Osteoblast (primary cell): Measurements from ENCODE around the gene BUD23. TPM values are rescaled to one million over a fixed set of nuclear protein-coding genes. Genes with fewer than 3 reads are reported as not detected.
A peak's percentile ranks its signal among the peaks of the same experiment; 100 is the strongest.
"Not testable (repeated sequence)": the region's sequence is repeated elsewhere in the genome, so short reads cannot be mapped to it uniquely, and the experiment has no call there.

Source experiments
- DNase-seq: peaks from one replicate; pipeline ENCODE4 v3.0.0; 2011; ENCODE audit warnings: low spot score, mixed read lengths; ENCODE audit not compliant: insufficient read length; ENCODE audit errors: missing footprints
- H2AFZ ChIP-seq: 2 replicates; pipeline ENCODE4 v1.6.0; 2011; ENCODE audit warnings: mild to moderate bottlenecking, low read length
- H3K27ac ChIP-seq: 2 replicates; pipeline ENCODE4 v1.5.1; 2011; ENCODE audit warnings: mild to moderate bottlenecking, low read depth, low read length, moderate library complexity
- H3K27me3 ChIP-seq: 2 replicates; pipeline ENCODE4 v1.6.0; 2012; ENCODE audit warnings: mild to moderate bottlenecking, control low read depth, inconsistent platforms, low read length, moderate library complexity; ENCODE audit not compliant: insufficient read depth
- H3K36me3 ChIP-seq: 2 replicates; pipeline ENCODE4 v1.5.1; 2011; ENCODE audit warnings: mild to moderate bottlenecking, low read length, control low read depth, moderate library complexity; ENCODE audit not compliant: insufficient read depth
- H3K4me1 ChIP-seq: 2 replicates; pipeline ENCODE4 v1.5.1; 2011; ENCODE audit warnings: mild to moderate bottlenecking, low read length, control low read depth, moderate library complexity; ENCODE audit not compliant: insufficient read depth
- H3K4me2 ChIP-seq: 2 replicates; pipeline ENCODE4 v1.6.0; 2011; ENCODE audit warnings: mild to moderate bottlenecking, low read length; ENCODE audit not compliant: insufficient read depth
- H3K4me3 ChIP-seq: fragments of 200-600 bp; sonication (generic); 3 replicates; pipeline ENCODE4 v1.5.1; 2012; ENCODE audit warnings: mild to moderate bottlenecking, low read length, inconsistent platforms; ENCODE audit not compliant: insufficient read depth
- H3K79me2 ChIP-seq: 2 replicates; pipeline ENCODE4 v1.6.0; 2012; ENCODE audit warnings: mild to moderate bottlenecking, low read length, control low read depth, inconsistent platforms; ENCODE audit not compliant: insufficient read depth
- H3K9me3 ChIP-seq: 2 replicates; pipeline ENCODE4 v1.5.1; 2011; ENCODE audit warnings: low read depth, low read length, control low read depth
- H4K20me1 ChIP-seq: 2 replicates; pipeline ENCODE4 v1.6.0; 2012; ENCODE audit warnings: mild to moderate bottlenecking, low read length, control low read depth; ENCODE audit not compliant: insufficient read depth
- CTCF ChIP-seq: IDR thresholded peaks from 2 replicates; pipeline ENCODE4 v1.5.1; 2011; ENCODE audit warnings: mild to moderate bottlenecking, low read depth, low read length, moderate library complexity; ENCODE audit errors: extremely low read depth
- total RNA-seq: library from RNA; depleted of rRNA; stranded (reverse); fragments of >200 nt; gene quantifications from 2 replicates; pipeline ENCODE4 v1.2.3, GENCODE V29; 2012

The BUD23 gene
- total RNA-seq, 1 donor = 36.9 TPM

- H3K27ac ChIP-seq = no peak overlapping the region
- no peak overlapping the region for H2AFZ ChIP-seq
- peaks cover 7% of the 10 kb centered on the region for H3K4me1 ChIP-seq
- no peaks in the 10 kb centered on the region for H3K9me3 ChIP-seq
- no peak for TF ChIP-seq CTCF
- no peaks in the 10 kb centered on the region for H3K36me3 ChIP-seq
- H4K20me1 ChIP-seq = peaks cover 4% of the 10 kb centered on the region
- no peak overlapping the region for H3K4me3 ChIP-seq
- DNase-seq = peak; percentile 83
- peaks cover 2% of the 10 kb centered on the region for H3K79me2 ChIP-seq
- peaks cover 7% of the 10 kb centered on the region for H3K27me3 ChIP-seq
- H3K4me2 ChIP-seq = no peak overlapping the region
These were observed 13.5 kb upstream of the BUD23 start for GRCh38 chr7:73669858-73670385.

DNA sequence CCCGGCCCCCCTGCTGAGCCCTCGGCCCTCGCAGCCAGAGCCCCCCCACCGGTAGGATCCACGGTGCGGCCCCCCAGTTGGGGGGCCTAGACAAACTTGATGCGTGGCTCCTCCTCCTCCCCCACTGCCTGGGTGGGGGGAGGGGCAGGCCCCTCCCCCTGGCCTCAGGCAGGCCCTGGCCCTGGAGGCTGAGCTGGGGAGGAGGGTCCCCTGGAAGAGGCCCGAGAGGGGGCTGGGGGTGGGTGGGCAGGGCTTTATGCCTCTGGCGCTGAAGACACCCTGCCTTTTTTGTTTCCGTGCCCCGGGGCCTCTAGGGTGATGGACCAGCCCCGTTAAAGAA, 12.1 kb upstream of the BUD23 start:
- H3K4me2 ChIP-seq = no peak overlapping the region
- H3K9me3 ChIP-seq = no peaks in the 10 kb centered on the region
- peaks cover 2% of the 10 kb centered on the region for H3K79me2 ChIP-seq
- DNase-seq = peak; percentile 65
- peaks cover 4% of the 10 kb centered on the region for H4K20me1 ChIP-seq
- H3K4me1 ChIP-seq = peaks cover 7% of the 10 kb centered on the region
- TF ChIP-seq CTCF = no peak
- no peak overlapping the region for H2AFZ ChIP-seq
- no peaks in the 10 kb centered on the region for H3K27me3 ChIP-seq
- no peaks in the 10 kb centered on the region for H3K36me3 ChIP-seq
- no peak overlapping the region for H3K4me3 ChIP-seq
- H3K27ac ChIP-seq = no peak overlapping the region

- H3K9me3 ChIP-seq = no peaks in the 10 kb centered on the region
- H3K79me2 ChIP-seq = peaks cover 2% of the 10 kb centered on the region
- no peak for TF ChIP-seq CTCF
- H3K4me2 ChIP-seq = no peak overlapping the region
- H4K20me1 ChIP-seq = peaks cover 4% of the 10 kb centered on the region
- no peak overlapping the region for H3K27ac ChIP-seq
- no peaks in the 10 kb centered on the region for H3K36me3 ChIP-seq
- peak; percentile 56 for DNase-seq
- H3K27me3 ChIP-seq = no peaks in the 10 kb centered on the region
- H2AFZ ChIP-seq = no peak overlapping the region
- H3K4me3 ChIP-seq = no peak overlapping the region
- peaks cover 7% of the 10 kb centered on the region for H3K4me1 ChIP-seq
These were observed 11.4 kb upstream of the BUD23 start for GRCh38 chr7:73671857-73672445.

- H3K27ac ChIP-seq = no peak overlapping the region
- no peaks in the 10 kb centered on the region for H3K9me3 ChIP-seq
- peak; percentile 53 for DNase-seq
- H3K4me2 ChIP-seq = no peak overlapping the region
- H3K79me2 ChIP-seq = peaks cover 10% of the 10 kb centered on the region
- no peaks in the 10 kb centered on the region for H3K4me1 ChIP-seq
- no peaks in the 10 kb centered on the region for H3K27me3 ChIP-seq
- H4K20me1 ChIP-seq = peaks cover 9% of the 10 kb centered on the region
- no peak overlapping the region for H3K4me3 ChIP-seq
- H2AFZ ChIP-seq = no peak overlapping the region
- peaks cover 10% of the 10 kb centered on the region for H3K36me3 ChIP-seq
- TF ChIP-seq CTCF = no peak
These were observed 8.8 kb upstream of the BUD23 start for GRCh38 chr7:73674468-73675124.

DNA sequence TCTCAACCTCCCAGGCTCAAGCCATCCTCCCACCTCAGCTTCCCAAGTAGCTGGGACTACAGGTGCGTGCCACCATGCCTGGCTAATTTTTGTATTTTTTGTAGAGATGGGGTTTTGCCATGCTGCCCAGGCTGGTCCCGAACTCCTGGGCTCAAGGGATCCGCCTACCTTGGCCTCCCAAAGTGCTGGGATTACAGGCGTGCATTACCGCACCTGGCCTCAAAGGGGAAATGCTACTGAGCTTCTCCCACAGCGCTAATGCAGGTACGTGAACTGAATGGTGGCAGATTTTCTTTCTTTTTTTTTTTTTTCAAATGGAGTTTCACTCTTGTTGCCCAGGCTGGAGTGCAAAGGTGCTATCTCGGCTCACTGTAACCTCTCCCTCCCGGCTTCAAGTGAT, 7.3 kb upstream of the BUD23 start:
- not testable (repeated sequence) for H2AFZ ChIP-seq, H3K4me1 ChIP-seq, H3K27me3 ChIP-seq, DNase-seq, H3K9me3 ChIP-seq, H3K4me3 ChIP-seq, H3K27ac ChIP-seq, H3K4me2 ChIP-seq
- H3K36me3 ChIP-seq = peaks cover 12% of the 10 kb centered on the region
- H4K20me1 ChIP-seq = peaks cover 17% of the 10 kb centered on the region
- peaks cover 25% of the 10 kb centered on the region for H3K79me2 ChIP-seq
